NCI-H1930 (cell line): ENCODE data around the gene SLC38A9.
A peak's percentile ranks its signal among the peaks of the same experiment; 100 is the strongest.
"Not testable (repeated sequence)": the region's sequence is repeated elsewhere in the genome, so short reads cannot be mapped to it uniquely, and the experiment has no call there.

ENCODE experiments used
- DNase-seq, 2 experiments: peaks; one replicate each; lab custom pipeline; 2025; lab: John Stamatoyannopoulos, UW

The SLC38A9 gene

DNA sequence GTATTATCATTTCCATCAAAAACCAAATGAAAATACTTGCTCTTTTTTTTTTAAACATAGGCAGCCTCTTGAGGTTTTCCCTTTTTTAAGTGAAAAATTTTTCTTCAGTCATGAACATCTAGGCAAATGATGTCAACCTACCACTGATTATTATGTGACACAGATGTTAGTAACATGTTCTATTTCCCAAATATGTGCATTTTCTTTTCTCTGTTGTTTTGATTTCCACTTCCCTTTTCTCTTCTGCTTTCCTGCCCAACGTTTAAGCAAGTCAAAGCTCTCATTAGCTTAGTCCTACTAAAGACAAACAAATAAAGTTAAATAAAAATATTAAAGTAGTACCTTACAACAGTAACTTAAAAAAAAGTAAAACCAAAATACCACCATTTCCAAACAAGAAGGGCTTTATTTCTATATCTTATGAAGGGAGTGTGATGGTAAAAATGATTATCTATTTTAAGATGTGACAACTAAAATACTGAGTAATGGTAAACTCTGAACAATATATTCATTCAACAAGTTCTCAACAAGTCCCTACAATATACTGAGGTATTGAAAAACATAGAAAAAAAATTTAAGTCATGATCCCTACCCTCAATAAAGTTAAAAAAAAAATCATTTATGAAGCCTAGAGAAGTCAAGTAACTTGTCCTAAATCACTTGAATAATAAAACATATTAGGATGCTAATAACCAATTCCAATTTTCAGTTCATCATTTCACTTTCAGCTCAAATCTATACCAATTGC is 9.4 kb downstream of the SLC38A9 start:
- no peak for DNase-seq

DNA sequence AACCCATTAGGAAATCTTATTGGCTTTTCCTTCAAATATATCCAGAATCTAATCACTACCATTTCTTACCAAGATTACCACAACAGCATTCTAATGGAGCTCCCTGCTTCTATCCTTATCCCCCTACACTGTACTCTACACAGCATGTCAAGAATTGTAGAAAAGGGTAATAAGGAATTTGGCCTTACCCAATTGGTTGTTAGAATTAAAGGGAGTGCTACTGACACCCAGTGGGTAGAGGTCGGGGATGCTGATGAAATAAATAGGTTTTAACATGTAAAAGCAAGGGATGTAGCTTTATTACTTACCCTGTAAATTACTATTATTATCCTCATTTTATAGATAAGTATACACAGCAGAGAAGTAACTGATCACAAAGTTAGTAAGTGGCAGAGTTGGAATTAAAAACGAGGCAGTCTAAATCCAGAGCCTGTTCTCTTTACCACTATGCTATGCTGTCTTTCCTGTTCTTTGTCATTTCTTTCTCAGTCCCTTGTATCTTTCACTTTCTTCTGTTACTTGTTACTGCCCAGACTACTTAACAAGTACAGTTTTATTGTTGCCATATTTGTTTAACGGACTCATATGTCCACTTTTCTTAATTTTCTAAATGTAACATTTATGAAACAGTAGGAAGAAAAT is 10.5 kb downstream of the SLC38A9 start:
- DNase-seq = no peak

DNA sequence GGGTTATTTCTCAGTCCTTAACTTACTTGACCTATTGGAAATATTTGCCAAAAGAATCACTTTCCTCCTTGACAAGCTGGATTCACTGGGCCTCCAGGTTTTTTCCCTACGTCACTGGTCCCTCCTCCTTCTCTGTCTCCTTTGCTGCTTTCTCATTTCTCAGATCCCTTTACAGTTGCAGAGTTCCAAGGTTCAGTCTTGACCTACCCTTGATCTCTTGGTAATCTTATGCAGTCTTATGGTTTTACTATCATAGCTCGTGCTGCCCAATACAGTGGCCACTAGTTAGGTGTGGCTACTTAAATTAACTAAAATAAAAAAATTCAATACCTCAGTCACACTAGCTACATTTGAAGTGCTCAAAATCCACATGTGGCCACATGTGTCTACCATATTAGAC is 11.4 kb downstream of the SLC38A9 start:
- DNase-seq = no peak

DNA sequence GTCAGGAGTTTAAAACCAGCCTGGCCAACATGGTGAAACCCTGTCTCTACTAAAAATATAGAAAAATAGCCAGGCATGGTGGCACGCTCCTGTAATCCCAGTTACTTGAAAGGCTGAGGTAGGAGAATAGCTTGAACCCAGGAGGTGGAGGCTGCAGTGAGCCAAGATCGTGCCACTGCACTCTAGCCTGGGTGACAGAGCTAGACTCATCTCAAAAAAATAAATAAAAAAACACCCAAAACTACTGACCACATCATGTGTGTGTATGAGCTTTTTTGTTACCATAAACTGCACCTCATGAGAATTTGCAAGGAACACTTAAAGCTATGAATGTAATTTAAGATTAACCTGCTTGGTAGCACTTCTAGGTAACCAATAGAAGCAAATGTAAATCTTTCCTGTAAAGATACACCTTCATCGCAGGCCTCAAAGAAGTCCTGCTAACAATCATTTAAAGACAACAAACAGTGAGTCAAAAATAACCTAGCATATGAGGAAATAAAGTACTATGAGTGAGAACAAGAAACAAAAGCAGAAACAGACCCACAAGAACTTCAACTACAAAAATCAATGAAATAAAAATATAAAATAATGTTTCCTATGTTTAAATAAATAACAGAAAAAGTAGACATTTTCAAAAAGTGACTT is 13.0 kb downstream of the SLC38A9 start:
- no peak for DNase-seq

DNA sequence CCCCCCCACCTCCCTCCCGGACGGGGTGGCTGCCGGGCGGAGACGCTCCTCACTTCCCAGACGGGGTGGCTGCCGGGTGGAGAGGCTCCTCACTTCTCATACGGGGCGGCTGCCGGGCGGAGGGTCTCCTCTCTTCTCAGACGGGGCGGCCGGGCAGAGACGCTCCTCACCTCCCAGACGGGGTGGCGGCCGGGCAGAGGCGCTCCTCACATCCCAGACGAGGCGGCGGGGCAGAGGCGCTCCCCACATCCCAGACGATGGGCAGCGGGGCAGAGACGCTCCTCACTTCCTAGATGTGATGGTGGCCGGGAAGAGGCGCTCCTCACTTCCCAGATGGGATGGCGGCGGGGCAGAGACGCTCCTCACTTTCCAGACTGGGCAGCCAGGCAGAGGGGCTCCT is 15.4 kb downstream of the SLC38A9 start:
- not testable (repeated sequence) for DNase-seq

DNA sequence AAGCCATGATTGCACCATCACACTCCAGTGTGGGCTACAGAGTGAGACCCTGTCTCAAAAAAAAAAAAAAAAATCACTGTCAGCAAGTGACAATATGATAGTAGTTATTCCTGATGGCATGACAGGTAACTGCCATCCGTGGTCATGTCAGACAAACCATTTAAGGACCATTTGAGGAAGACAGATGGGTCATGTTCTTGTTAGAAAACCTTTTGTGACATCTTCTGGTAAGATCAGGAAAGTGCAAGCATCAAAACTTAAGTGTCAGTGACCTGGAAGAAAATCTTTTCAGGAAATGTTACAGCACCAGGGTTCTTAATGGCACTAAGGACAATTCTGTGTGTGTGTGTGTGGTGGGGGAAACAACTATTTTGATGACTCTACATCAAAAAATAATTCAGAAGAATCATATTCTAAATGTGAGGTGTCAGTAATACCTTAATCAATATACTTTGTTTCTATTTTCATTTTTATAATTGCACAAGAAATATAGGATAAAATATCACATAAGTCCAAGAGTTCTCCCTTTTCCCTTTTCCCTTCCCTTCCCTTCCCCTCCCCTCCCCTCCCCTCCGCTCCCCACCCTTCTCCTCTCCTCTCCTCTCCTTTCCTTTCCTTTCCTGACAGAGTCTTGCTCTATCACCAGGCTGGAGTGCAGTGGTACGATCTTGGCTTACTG is 17.8 kb downstream of the SLC38A9 start:
- DNase-seq = no peak

DNA sequence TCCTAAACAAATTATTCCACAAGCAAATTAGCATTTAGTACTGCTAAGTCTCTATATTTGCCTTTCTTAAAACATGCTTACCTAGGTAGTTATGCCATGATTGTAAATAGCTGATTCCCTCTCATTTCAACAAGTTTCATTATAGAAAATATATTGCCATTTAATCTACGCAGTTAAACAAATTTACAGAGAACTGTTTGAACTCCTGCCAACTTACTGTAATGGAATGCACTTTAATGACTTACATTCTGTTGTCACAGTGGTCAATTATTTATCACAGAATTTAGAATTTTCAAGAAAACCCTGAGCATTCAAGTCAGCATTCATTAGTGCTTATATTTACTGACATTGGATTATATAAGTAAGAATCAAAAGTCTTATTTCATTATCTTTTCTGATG is 19.6 kb downstream of the SLC38A9 start:
- DNase-seq = no peak

DNA sequence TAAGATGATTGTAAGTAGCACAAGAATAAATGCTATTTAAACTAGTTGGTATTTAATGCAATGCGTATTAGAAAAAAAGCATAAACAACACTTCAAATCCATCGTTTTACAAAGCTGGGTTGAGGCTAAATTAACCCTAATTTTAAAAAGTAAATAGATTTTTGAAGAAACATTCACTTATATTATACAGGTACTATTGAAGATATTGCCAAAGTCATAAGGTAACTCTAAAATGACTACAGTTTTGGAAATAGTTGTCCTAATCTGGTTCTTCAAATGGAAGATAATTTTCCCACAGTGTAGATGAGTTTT is 20.1 kb downstream of the SLC38A9 start:
- DNase-seq = no peak

DNA sequence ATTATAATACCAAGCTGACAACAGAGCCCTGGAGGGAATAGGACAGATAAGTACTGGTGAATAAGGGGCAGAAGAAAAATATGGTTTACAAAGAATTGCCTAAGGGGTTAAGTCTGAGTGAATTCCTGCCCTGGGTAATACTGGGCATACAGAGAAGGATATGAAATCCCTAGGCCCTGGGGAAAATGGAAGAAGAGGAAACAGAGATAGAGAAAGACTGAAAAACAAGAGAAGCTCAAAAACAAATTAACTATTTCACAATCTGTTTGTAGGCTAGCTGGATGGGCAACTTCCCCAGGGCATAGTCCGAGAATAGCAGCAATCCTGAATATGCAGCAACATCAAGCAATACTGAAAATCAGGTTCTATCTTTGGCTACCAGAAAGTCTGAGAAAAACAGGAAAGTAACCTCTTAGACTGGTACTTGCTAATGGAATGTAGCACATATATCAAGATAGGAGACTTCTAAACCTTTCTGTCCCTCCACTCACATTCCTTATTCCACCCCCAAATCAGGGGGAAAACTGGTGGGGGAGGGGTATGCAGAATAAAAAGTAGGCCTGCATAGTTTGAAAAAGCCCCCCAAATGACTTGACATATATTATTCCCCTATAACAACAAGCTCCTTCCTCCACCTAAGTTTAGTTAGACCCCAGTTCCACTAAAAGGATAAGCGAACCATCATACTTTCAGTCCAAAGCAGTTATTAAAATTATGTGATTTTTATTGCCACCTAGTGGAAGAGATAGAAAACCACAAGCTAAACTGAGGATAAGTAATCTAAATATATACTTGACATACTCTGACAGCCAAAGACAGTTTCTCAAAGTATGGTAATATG is 20.6 kb downstream of the SLC38A9 start:
- peak; percentile 4 for DNase-seq

DNA sequence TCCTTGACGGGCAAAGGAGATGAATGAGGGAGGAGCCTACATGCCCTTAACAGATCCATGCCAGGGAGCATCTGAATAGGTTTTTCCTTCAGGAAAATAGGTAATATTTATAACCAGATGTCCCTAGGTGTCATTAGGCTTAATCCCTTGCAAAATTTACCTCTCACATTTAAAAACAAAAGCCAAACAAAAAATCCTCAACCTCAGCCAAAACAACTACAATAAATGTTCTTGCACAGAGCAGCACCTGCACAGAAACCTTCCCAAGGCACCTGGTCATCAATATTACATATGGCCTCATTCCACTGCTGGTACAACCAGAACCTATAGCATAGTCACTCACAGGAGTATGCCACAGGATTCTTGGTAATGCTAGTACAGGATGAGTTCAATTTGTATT is 30.1 kb downstream of the SLC38A9 start:
- no peak for DNase-seq

DNA sequence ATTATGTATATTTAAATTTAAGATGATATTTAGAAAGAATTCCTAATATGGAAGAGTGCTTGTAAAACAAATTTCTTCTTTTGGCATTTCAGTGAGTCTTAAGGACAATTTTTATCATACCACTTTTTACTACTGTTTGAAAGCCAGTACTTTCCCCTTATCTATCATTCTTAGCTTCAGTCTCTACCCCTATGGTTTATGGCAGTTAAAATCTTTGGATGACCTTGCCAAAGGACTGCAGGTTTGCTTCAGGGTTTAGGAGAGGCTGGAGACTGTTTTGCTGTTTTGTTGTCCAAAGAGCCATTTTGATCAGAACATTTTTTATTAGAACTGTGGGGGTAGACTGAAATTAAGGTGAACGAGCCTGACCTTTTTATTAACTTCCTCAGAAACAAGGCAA is 30.8 kb downstream of the SLC38A9 start:
- DNase-seq = no peak

DNA sequence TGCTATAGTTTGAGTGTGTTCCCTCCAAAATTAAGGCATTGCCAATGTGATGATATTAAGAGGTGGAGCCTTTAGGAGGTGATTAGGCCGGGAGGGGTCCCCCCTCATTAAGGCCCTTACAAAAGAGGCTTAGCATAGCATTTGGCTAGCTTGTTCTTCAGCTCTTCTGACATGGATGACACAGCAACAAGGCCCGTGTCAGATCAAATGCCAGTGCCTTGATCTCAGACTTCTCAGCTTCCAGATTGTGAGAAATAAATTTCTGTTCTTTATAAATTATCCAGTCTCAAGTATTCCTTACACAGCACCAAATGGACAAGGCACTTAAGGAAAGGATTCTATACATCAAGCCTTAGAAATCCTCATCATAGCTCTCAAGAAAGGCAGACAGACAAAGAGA is 31.8 kb downstream of the SLC38A9 start:
- no peak for DNase-seq

DNA sequence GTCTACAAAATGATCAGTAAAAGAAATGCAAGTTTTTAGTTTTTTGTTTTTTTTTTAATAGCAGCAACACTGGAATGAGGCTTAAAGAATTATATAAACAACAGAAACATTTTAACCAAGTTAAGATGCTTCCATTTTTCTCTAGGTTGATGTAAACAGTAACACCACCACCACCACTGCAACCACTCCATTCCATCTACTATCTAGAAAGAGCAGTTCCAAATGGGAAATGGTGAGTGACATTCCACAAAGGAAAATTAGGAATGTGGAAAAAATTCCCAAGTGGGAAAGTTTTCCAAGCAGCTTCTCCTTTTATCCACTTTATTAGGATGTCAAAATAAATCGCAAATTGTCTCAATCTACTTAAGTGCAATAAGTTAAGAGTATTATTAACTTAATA is 32.6 kb downstream of the SLC38A9 start:
- no peak for DNase-seq

DNA sequence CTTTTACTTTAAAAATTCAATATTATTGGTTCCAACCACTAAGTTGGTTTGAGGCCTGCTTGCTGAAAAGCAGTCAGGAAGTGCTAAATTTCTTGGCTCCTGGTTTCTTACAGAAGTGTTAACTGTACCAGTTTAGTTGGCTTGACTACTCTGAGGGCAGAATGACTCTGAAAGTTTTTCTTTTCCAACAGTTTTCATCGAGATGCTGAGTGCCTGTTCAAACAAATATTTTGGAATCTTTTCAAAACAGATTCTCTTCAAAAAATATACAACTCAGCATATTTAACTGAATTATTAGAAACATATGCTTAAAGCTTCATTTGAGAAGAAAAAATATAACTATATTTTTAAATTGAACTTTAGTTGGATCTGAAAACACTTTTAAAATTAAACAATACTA is 37.0 kb downstream of the SLC38A9 start:
- no peak for DNase-seq

DNA sequence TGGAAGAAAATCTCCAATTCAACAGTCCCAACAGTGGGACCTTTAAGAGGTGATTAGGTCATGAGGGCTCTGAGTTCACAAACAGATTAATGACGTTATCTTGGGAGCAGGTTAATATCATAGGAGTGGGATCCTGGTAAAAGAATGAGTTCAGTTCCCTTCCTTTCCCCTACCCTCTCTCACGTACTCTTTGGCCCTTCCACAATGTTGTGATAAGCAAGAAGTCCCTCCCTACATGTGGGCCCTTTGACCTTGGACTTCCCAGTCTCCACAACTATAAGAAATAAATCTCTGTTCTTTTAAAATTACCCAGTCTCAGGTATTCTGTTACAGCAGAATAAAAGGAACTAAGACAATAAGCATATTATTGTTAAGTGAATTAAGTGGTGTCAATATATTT is 37.8 kb downstream of the SLC38A9 start:
- no peak for DNase-seq

DNA sequence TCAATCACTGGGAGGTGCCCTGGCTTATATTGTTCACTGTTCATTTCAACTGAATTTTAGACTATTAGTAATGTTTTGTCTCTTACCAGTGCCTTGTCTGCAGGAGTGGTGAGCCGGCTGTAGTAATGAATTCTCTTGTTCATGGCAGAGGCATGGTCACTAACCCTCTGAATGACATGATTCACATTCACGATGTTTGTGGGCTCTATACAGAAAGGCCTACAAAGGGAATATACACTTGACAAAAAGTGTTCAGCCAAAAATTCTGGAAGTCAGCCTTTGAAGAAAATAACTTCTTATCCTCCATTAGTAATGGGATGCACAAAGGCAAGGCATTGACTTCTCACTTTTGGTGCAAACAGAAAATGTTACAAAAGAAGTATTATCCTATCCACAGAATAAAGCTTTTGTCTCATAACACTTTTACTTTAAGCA is 39.6 kb downstream of the SLC38A9 start:
- no peak for DNase-seq

DNA sequence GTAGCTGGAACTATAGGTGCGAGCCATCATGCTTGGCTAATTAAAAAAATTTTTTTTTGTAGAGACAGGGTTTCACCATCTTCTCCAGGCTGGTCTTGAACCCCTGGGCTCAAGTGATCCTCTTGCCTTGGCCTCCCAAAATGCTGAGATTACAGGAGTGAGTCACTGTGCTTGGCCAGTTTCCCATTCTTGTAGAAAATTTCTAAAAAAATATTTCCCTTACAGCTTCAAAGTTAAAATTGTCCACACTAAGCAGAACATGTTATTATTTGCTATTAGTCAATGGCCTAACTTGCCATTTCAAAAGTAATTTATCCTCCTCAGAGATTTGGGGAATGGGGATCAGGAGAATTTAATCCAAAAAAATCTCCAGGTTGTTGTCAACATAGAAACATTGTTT is 40.1 kb downstream of the SLC38A9 start:
- no peak for DNase-seq

DNA sequence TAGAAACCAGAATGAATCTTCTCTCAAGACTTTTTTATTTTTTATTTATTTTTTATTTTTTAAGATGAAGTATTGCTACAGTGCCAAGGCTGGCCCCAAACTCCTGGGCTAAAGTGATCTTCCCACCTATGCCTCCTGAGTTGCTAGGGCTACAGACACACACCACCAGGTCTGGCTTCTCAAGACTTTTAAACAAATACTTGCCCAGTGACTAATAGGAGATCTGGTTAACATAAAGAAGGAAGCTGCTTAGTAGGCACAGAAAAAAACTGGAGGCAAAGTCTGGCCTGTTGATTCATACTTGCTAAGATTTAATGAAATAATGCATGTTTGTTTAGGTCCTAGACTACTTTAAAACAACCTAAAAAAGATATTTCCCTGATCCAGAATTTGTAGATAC is 43.8 kb downstream of the SLC38A9 start:
- no peak for DNase-seq

DNA sequence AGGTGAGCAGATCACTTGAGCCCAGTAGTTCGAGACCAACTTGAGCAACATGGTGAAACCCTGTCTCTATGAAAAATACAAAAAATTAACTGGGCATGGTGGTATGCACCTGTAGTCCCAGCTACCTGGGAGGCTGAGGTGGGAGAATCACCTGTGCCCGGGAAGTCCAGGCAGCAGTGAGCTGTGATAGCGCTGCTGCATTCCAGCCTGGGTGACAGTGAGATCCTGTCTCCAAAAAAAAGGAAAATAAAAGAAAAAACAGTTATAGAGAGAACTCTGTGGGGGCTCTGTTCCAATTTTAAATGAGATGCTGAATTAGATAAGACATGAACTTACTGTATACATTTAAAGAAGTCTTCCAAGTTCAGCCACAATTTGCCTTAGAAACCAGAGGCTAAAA is 44.2 kb downstream of the SLC38A9 start:
- DNase-seq = no peak

DNA sequence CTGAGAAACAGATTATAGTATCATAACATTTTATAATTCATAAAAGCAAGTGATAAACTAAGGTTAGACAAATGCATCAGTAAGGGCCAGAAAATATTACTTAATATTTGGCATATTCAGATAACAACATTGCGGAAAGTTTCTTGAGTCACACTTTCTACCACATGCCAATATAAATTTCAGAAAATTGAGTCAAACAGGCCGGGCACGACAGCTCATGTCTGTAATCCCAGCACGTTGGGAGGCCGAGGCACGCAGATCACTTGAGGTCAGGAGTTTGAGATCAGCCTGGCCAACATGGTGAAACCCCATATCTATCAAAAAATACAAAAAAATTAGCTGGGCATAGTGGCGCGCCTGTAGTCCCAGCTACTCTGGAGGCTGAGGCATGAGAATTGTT is 47.1 kb downstream of the SLC38A9 start:
- DNase-seq = no peak

DNA sequence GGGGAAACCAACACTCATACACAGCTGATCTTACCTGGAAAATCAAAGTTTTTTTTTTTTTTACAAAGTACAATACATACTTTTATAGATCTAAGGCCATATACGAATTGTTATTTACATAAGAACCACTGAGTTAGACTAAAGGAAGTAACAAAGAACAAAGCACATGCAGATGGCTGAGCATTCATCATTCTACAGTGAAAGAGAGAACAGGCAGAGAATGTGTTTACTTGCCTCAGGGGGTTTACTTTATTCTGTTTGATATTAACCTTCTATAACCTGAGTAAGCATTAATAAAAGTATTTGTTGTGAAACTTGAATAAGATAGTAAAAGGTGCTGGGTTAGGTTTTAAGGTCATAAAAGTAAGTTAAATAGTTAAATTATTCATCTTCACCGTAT is 54.7 kb downstream of the SLC38A9 start:
- DNase-seq = peak in 1 of 2 experiments; percentile 28

DNA sequence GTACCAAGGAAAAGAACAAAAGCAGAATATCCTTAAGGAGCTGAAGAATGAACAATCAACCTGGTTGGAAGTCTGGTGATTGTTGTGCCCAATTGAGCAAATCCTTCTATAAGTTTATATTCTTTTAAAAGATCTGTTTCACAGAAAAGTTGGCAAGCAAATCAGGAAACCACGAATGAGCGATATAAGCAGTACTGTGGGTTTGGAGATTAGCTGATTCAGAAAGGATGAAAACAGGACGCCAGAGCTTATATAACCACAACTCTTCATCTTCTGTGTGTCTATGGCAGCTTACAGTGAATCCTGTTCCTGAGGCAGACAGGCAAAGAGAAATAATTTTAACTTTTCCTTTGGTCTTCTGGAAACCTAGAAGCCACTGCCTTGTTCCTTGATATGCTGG is 61.7 kb downstream of the SLC38A9 start:
- no peak for DNase-seq
